Keratinocyte (primary cell): ENCODE data around the gene SLC35B2. TPM values are rescaled to one million over a fixed set of nuclear protein-coding genes. Genes with fewer than 3 reads are reported as not detected.

ENCODE experiments used
- DNase-seq: peaks from one replicate; pipeline ENCODE4 v3.0.0-alpha.2; 2011; ENCODE audit warnings: low read depth, missing footprints, low spot score
- FAIRE-seq: peaks from 2 replicates; lab custom pipeline; 2011; peaks lifted over from hg19 to GRCh38; lab: Jason Lieb, UNC
- H2AFZ ChIP-seq: 2 replicates; pipeline ENCODE4 v1.6.0; 2012; ENCODE audit warnings: low read length, control low read depth, inconsistent platforms; ENCODE audit not compliant: control insufficient read depth
- H3K27ac ChIP-seq: 2 replicates; pipeline ENCODE4 v1.5.1; 2011; ENCODE audit warnings: low read length; ENCODE audit not compliant: control insufficient read depth, insufficient read depth
- H3K27me3 ChIP-seq: 3 replicates; pipeline ENCODE4 v1.6.0; 2011; ENCODE audit warnings: low read length; ENCODE audit not compliant: control insufficient read depth, insufficient read depth; ENCODE audit errors: extremely low read depth
- H3K36me3 ChIP-seq, 2 experiments: 2 replicates in 1 of 2; 3 replicates in 1 of 2; pipeline ENCODE4 v1.5.1; 2011; ENCODE audit warnings: low read length in 2 of 2, mild to moderate bottlenecking in 1 of 2; ENCODE audit not compliant: control insufficient read depth in 2 of 2, insufficient read depth in 2 of 2; ENCODE audit errors: extremely low read depth in 1 of 2
- H3K4me1 ChIP-seq: 3 replicates; pipeline ENCODE4 v1.5.1; 2011; ENCODE audit warnings: low read length; ENCODE audit not compliant: control insufficient read depth, insufficient read depth; ENCODE audit errors: extremely low read depth
- H3K4me2 ChIP-seq: 3 replicates; pipeline ENCODE4 v1.6.0; 2011; ENCODE audit warnings: low read depth, low read length; ENCODE audit not compliant: control insufficient read depth, insufficient read depth; ENCODE audit errors: extremely low read depth
- H3K4me3 ChIP-seq, 3 experiments: fragments of 200-600 bp in 1 of 3; sonication (generic) in 1 of 3; 2 replicates in 2 of 3; 3 replicates in 1 of 3; pipeline ENCODE4 v1.5.1; 2011 to 2016; ENCODE audit warnings: low read length in 3 of 3, mild to moderate bottlenecking in 3 of 3, control low read depth in 2 of 3, inconsistent platforms in 1 of 3, low read depth in 1 of 3, mixed read lengths in 1 of 3, mixed run types in 1 of 3, moderate library complexity in 1 of 3; ENCODE audit not compliant: control insufficient read depth in 2 of 3, insufficient read depth in 2 of 3; ENCODE audit errors: extremely low read depth in 1 of 3
- H3K79me2 ChIP-seq: 2 replicates; pipeline ENCODE4 v1.6.0; 2012; ENCODE audit warnings: low read length; ENCODE audit not compliant: control insufficient read depth, insufficient read depth
- H3K9ac ChIP-seq: 3 replicates; pipeline ENCODE4 v1.6.0; 2011; ENCODE audit warnings: low read length; ENCODE audit not compliant: control insufficient read depth, insufficient read depth; ENCODE audit errors: extremely low read depth
- H3K9me1 ChIP-seq: 3 replicates; pipeline ENCODE4 v1.6.0; 2011; ENCODE audit warnings: low read length; ENCODE audit not compliant: control insufficient read depth, insufficient read depth; ENCODE audit errors: extremely low read depth
- H3K9me3 ChIP-seq: 2 replicates; pipeline ENCODE4 v1.5.1; 2012; ENCODE audit warnings: low read depth, low read length; ENCODE audit not compliant: control insufficient read depth
- H4K20me1 ChIP-seq: 3 replicates; pipeline ENCODE4 v1.6.0; 2011; ENCODE audit warnings: low read length; ENCODE audit not compliant: control insufficient read depth, insufficient read depth; ENCODE audit errors: extremely low read depth
- CTCF ChIP-seq, 3 experiments: IDR thresholded peaks in 1 of 3; conservative IDR thresholded peaks in 1 of 3; optimal IDR thresholded peaks in 1 of 3; 2 replicates in 2 of 3; 3 replicates in 1 of 3; pipeline versions ENCODE3 to v1.5.1; 2011; ENCODE audit warnings: low read length in 3 of 3, mild to moderate bottlenecking in 3 of 3, moderate library complexity in 2 of 3, control low read depth in 1 of 3, inconsistent platforms in 1 of 3; ENCODE audit not compliant: insufficient read depth in 2 of 3; ENCODE audit errors: extremely low read depth in 1 of 3
- EZH2 ChIP-seq: IDR thresholded peaks from one replicate; pipeline ENCODE4 v1.6.1; 2012; ENCODE audit warnings: inconsistent platforms, mild to moderate bottlenecking, low read length, moderate library complexity
- dilution Hi-C: fragments of 300-500 bp; cut with MboI; formaldehyde crosslinking; loops from one replicate; pipeline ENCODE4 v1.7.0; 2020; ENCODE audit warnings: low sequenced_read_pairs; ENCODE audit not compliant: extremely low pct_ligation_motif_present
- polyA plus RNA-seq, 5 experiments: library from polyadenylated mRNA; depleted of rRNA in 3 of 5; stranded (reverse) in 3 of 5; stranded (forward) in 1 of 5; unstranded in 1 of 5; fragments of >200 nt; gene quantifications; 1 replicate in 1 of 5; 2 replicates in 3 of 5; 3 replicates in 1 of 5; pipeline versions ENCODE4 v1.2.1 to v1.2.3, GENCODE V29; 2011 to 2012; ENCODE audit warnings: missing spikeins in 2 of 5, low read depth in 1 of 5, low replicate concordance in 1 of 5

SLC35B2 gene
- polyA plus RNA-seq, 1 donor (not counting 4 experiments of a cell fraction or from before 2014, with no cell fraction given) = 69.9 TPM

- Histone ChIP-seq H3K27me3 (peaks cover 79% of the 10 kb centered on the region), H3K4me1 (peaks cover 7% of the 10 kb centered on the region), H2AFZ (no peak overlapping the region), H3K4me3 (no peak overlapping the region), H3K9me3 (no peaks in the 10 kb centered on the region), H3K79me2 (no peaks in the 10 kb centered on the region), H3K4me2 (no peak overlapping the region), H3K27ac (no peak overlapping the region), H3K36me3 (no peaks in the 10 kb centered on the region), H4K20me1 (peaks cover 3% of the 10 kb centered on the region), H3K9ac (no peak overlapping the region), H3K9me1 (no peaks in the 10 kb centered on the region)
- FAIRE-seq = no peak
- TF ChIP-seq EZH2 (no peak), CTCF (optimal IDR thresholded peaks at IDR 0.05 in 1 of 3, IDR thresholded peaks at IDR 0.05 in 1 of 3, conservative IDR thresholded peaks at IDR 0.05 in 1 of 3; ENCODE audit: extremely low read depth in 1 of 3, insufficient read depth in 2 of 3, low read length in 3 of 3) (no peak)
- no peak for DNase-seq
- dilution Hi-C loops = no loop called here
Measured at GRCh38 chr6:44272999-44273566, 15.8 kb upstream of the SLC35B2 start.

GRCh38 chr6:44272529-44272928 lies 15.2 kb upstream of the SLC35B2 start:
- H3K4me3 ChIP-seq = no peak overlapping the region
- dilution Hi-C loops = no loop called here
- peaks cover 73% of the 10 kb centered on the region for H3K27me3 ChIP-seq
- peaks cover 3% of the 10 kb centered on the region for H4K20me1 ChIP-seq
- H3K9me1 ChIP-seq = no peaks in the 10 kb centered on the region
- no peaks in the 10 kb centered on the region for H3K36me3 ChIP-seq
- no peak for TF ChIP-seq EZH2
- no peak for TF ChIP-seq CTCF (optimal IDR thresholded peaks at IDR 0.05 in 1 of 3, IDR thresholded peaks at IDR 0.05 in 1 of 3, conservative IDR thresholded peaks at IDR 0.05 in 1 of 3; ENCODE audit: extremely low read depth in 1 of 3, insufficient read depth in 2 of 3, low read length in 3 of 3)
- FAIRE-seq = no peak
- DNase-seq = no peak
- H3K4me1 ChIP-seq = peaks cover 7% of the 10 kb centered on the region
- no peaks in the 10 kb centered on the region for H3K9me3 ChIP-seq
- no peak overlapping the region for H3K4me2 ChIP-seq
- H3K79me2 ChIP-seq = no peaks in the 10 kb centered on the region
- no peak overlapping the region for H3K9ac ChIP-seq
- H2AFZ ChIP-seq = no peak overlapping the region
- H3K27ac ChIP-seq = no peak overlapping the region
